ENCODE data around the gene FHOD3.

The FHOD3 gene

DNA sequence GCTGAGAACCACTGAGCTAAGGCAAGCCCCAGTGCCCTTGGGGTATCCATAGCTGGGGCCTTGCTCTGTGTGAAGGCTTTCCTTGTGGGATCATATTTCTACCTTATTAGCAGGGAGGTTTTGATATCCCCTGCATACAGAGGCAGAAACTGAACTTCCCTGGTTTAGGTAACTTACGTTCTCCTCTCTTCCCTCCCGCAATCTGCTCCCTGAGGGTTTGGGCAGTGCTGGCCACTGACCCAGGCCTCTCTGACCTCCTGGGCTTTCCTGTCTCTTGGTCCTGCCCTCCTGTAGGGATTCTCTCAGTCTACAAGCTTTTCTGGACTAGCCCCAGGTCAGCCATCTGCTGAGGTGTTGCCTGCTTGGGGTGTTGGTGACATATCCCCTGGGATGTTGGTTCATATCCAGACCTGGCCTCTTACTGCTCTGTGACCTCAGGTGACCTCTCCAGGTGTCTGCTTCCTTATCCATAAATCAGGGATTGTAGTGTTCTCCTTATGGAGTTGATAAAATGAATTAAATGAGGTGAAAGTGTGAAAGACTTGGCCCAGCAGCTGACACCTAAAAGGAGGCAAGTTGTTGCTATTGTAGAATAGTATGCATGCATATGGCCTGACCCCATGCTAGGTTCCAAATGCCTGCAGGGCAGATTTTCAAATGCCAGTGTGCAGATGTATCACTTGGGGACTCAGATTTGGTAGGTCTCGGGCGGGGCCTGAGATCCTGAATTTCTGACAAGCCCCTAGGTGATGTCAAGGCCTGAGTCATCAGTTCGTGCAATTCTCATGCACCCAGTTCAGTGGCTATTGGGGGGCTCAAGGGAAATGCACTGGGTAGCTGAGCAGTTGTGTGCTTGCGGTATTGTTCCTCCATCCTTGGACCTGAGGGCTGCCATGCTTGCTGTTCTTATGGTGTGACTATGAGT lies 106.6 kb downstream of the FHOD3 start:
- DNase-seq (ENCODE audit: extremely low read depth in 1 of 2, low read depth in 1 of 2) = no peak

DNA sequence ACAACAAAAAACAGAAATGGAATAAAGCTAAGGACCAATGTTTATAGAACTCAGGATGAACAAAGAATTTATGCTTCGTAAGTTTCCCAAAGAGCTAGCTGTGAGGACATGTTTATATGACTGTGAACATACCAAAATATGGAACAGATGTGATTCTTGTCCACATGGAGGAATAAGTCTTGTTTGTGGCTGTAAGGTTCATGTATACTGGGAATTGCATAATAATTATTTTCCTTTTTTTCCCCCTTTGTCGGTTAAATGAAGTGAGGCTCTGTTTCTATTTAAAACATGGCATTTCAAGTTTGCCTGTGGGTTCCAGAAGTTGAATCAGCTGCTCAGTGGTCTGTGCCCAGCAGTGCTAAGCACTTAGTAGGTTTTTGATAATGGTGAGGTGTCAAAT lies 108.1 kb downstream of the FHOD3 start:
- DNase-seq (ENCODE audit: extremely low read depth in 1 of 2, low read depth in 1 of 2) = no peak

DNA sequence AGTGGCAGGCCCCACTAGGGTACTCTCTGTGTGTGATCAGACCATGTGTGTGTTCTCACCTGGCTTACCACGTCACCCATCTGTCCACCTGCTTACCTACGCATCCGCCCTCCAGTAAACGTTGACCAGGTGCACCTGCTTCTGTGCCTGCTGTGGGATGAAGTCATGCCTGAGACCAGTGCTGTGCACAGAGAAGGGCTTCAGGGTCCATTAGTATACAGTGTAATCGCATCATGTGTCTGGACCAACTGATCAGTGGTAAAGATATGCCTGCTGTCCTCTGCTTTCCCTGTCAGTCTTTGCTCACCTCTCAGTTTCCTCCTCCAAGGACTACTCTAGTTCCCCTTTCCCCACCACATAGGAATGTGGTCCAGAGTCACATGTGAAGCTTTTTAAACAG lies 109.3 kb downstream of the FHOD3 start:
- no peak for DNase-seq (ENCODE audit: extremely low read depth in 1 of 2, low read depth in 1 of 2)

DNA sequence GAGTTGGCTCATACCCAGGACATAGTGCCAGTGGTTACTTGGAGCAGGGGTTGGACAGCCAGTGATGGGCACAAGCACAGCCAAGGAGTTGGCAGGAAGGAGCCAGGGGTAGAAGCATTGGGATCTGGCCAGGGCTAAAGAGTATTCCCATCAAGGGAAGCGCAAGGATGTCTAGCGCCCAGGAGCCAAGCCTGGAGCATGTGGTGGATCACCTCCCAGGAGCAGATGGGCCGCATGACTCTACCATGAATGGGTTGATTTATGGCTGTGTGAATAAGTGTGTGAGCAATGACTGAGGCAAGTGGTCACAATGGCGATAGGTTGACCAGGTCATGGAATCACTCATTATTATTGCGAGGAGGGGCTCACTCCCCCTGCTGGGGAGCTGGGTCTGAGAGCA lies 111.1 kb downstream of the FHOD3 start:
- DNase-seq (ENCODE audit: extremely low read depth in 1 of 2, low read depth in 1 of 2) = no peak

DNA sequence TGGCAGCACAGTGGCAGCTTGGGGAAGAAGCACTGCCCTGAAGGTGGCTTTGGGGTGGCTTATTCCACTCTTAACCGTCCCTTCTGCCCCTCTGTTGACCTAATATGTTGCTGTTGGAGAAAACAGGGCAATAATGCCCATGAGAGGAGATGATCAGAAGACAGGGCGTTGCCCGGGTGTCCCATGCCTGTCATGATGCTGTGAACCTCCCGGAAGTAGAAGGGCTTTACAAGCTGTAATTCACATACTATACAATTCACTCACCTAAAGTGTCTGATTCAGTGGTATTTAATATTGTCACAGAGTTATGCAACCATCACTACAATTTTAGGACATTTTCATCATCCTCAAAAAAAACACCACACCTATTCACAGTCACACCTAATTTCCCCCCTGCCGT lies 112.3 kb downstream of the FHOD3 start:
- DNase-seq (ENCODE audit: extremely low read depth in 1 of 2, low read depth in 1 of 2) = no peak

DNA sequence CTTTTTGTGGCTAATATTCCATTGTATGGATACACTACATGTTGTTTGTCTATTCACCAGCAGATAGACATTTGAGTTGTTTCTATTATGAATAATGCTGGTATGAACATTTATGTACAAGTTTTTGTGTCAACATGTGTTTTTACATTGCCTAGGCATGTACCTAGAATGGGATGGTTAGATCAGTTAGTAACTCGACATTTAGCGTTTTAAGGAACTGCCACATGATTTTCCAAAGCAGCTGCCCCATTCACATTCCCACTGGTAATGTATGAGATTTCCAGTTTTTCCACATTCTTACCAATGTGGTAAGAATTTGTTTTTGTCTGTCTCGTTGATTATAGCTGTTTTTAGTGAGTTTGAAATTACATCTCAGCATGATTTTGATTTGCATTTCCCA lies 112.8 kb downstream of the FHOD3 start:
- no peak for DNase-seq (ENCODE audit: extremely low read depth in 1 of 2, low read depth in 1 of 2)

DNA sequence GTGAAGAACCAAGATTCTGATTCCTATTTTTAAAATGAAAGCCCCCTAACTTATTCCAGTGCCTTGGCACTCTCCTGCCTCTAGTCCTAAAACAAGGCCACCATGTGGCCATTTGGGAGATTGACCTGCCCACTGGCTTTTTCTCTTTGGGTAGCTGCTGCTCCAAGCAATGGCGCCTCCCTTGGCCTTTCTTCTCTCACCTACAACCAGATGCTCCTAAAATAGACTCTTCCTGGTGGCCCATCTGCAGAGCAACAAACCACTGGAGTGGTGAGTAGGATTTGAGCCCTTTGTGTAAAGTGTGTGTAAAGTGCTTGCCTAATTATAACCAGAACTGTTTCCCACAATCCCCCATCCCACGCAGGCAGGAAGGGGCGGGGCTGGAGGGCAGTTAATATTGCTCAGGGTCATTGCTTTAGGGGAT lies 114.2 kb downstream of the FHOD3 start:
- no peak for DNase-seq (ENCODE audit: extremely low read depth in 1 of 2, low read depth in 1 of 2)

DNA sequence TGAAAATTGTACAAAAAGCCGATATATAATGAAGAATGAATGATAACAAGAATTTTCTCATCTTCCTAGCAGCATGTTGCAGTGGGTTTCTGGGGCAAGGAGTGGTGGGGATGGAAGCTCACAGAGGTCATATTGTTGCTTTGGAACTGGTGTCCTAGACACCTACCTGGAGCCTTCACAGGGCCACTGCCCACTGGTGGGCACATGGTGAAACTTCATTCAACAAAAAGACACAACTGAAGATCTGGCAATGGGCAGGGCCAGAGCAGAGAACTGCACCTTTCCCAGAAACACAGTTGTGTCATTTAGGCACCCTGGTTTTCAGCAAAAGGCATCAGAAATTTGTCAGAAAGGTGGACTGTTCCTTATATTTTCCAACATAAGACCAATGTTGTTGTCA lies 115.3 kb downstream of the FHOD3 start:
- DNase-seq (ENCODE audit: extremely low read depth in 1 of 2, low read depth in 1 of 2) = no peak

DNA sequence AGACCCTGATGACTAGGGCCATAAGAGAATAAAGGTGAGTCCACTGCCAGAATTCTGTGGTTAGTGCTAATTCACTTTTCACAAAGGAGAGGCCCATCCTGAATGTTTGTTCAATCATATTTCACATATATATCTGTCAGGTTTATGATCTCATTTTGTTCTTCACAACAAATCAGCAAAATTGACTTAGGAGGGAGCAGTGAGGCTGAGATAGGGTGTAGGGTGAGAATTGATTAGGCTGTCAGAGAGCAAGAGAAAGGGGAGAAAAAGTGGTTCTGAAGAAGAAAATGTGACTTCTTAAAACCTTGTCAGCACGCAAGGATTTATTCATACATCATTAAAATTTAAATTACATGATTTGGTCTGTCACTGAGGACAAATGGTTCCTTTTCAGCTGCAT lies 117.7 kb downstream of the FHOD3 start:
- no peak for DNase-seq (ENCODE audit: extremely low read depth in 1 of 2, low read depth in 1 of 2)

DNA sequence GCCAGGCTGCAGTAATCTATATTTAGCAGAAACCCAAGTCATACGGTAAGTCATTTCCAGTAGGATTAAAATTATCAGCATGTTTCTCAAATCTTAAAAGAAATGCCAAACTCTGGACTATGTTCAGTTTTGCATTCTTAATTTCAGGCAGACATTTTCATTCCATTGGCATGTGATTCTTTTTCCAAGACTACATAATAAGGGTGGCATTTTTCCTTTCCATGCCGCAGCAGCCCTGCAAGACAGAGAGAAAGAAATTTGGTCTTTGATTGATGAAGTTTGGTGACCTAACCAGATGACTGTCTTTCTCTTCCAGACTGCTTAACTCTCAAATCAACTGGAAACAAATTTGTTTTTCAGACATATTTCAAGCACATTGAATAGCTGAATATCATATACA lies 118.1 kb downstream of the FHOD3 start:
- no peak for DNase-seq (ENCODE audit: extremely low read depth in 1 of 2, low read depth in 1 of 2)

DNA sequence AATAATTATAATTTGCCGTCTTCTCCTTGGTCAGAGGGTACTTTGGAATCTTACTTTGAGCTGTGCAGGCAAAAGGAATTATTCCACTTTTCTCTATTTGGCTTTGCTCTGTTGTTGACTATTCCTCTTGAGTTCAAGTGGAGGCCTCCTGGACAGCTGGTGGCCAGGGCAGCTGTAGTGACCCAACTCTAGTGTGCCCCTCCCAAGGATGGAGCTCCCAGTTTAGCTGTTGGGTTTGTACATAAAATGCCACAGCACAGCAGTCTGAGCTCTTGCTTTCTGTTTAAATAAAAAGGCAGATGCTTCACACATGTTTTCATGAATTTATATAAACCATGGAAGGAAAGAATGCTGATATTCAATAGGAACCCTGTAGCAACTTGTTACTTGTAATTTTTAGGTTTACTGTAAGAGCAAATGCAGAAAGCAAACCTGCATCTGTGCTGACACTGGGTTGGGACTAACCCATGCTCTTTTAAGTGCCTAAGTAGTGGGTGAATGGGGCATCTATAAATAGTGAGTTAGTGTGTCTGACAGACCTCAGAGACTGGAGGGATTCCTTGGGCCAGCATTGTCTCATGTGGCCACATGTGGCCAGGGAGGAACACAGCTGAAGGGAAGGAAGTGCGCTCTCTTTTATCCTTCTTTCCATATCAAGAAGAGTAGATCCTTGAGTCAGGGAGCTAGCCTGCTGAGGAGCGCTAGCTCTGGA lies 121.8 kb downstream of the FHOD3 start:
- no peak for DNase-seq (ENCODE audit: extremely low read depth in 1 of 2, low read depth in 1 of 2)

DNA sequence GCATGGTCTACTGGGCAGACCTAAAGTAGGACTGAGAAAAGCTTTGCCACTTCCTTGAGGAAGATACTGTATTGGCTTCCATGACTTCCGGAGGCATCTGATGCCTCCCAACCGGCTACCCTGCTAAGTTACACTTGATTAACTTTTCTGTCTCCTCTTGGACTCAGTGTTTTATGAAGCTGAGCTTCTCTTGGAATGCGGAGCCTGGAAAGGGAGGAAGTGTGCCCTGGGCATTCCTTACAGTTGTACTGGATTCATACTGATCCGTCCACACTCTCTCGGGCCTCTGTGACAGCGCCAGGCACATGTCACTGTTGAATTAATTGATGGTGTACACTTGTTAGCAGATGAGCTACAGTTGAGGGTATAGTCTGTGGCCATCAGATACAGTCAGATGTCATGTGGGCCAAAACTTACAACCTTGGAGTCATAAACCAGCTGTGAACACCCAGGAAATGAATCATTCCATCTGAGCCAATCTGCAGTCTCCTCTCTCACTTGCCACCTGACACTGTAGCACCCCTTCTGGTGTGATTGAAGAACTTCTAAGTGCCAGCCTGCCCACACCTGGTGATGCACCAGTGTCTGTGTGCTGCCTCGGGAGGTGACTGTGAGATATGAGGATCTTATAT lies 122.5 kb downstream of the FHOD3 start:
- DNase-seq (ENCODE audit: extremely low read depth in 1 of 2, low read depth in 1 of 2) = no peak

DNA sequence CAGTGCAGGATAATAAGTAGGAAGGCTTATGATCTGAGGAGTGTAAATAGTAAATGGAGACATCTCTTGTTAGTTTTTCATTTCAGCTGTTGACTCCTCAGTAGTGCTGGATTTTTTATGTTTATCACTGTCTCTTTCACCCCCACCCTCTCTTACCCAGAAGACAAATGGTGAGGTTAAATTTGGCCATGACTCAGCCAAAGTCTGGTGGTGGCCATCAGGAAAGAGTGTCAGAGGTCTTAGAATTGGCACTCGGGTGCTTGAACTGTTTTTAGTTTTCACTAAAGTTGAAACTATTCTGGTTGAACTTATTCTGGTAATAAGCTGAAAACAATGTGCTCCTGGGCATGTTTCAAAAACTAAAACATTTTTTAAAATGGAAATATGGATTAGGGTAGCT lies 123.3 kb downstream of the FHOD3 start:
- no peak for DNase-seq (ENCODE audit: extremely low read depth in 1 of 2, low read depth in 1 of 2)

DNA sequence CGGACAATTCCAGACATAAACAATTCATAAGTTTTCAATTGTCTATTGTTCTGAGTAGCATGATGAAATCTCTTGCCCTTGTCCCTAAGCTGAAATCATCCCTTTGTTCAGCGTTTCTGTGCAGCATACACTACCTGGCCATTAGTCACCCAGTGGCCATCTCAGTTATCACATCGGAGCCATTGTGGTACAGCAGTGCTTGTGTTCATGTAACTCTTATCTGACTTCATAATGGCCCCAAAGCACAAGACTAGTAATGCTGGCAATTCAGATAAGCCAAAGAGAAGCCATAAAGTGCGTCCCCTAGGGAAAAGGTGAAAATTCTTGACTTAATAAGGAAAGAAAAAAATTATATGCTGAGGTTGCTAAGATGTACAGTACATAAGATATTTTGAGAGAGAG lies 127.2 kb downstream of the FHOD3 start:
- no peak for DNase-seq (ENCODE audit: extremely low read depth in 1 of 2, low read depth in 1 of 2)

DNA sequence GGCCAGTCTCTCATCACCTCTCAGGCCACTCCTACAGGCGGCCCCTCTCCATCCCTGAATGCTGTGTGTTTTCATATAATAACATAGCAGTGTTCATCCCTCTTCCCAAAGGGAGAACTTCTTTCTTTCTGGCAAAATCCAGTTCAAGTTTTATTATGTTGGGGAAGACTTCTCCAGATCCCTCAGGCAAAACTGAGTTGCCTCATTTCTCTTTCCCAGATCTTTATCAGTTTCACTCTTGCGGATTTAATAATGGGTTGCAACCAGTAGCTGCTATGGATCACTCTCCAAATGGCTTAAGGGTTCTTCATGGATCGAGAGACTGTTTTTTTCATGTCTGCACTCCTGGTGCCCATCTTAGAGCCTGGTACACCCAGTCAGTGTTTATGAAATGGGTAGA lies 129.9 kb downstream of the FHOD3 start:
- DNase-seq (ENCODE audit: extremely low read depth in 1 of 2, low read depth in 1 of 2) = no peak

DNA sequence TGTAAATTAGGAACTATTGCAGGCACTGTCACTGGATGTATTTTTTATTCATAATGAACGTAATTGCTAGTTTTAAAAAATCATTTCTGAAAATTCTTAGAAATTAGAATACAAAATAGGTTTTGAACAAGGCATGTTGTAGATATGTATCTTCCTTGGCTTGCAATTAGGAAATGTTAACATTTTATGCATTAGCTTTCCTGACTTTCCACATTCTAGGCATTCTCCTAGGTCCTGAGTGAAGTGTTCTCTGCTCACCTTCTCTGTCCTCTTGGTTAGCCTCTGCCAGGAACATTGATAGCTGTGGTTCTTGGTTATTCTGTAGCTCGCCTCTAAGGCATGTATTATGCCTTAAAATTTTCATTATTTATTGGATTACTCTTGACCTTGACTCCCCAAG lies 130.3 kb downstream of the FHOD3 start:
- DNase-seq (ENCODE audit: extremely low read depth in 1 of 2, low read depth in 1 of 2) = no peak

DNA sequence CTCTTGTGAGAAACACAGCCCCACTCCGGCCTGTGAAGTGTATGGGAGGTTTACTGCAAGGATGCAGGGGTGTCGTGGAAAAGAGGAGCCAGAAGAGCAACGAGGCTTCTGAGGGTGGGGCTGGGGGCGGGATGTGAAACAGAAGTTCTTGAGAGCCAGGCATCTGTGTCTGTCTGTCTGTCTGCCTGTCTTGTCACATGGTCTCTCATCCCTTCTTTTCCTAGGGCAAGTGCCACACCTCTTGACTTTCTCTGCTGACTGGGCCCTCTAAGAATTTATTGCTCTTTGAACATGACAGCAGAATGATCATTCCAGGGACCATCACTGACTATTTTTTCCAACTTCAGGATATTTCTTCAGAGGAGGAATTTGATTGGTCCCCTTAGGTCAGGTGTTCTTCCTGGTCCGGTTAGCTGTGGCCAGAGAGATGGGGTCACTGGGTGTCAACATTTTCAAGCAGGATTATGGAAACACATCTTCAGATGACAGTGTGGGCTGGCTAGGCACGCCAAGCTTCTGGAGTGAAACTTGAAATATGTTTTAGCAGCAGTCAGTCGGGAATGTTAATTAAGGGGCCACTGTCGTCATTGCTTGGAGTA lies 131.0 kb downstream of the FHOD3 start:
- no peak for DNase-seq (ENCODE audit: extremely low read depth in 1 of 2, low read depth in 1 of 2)

DNA sequence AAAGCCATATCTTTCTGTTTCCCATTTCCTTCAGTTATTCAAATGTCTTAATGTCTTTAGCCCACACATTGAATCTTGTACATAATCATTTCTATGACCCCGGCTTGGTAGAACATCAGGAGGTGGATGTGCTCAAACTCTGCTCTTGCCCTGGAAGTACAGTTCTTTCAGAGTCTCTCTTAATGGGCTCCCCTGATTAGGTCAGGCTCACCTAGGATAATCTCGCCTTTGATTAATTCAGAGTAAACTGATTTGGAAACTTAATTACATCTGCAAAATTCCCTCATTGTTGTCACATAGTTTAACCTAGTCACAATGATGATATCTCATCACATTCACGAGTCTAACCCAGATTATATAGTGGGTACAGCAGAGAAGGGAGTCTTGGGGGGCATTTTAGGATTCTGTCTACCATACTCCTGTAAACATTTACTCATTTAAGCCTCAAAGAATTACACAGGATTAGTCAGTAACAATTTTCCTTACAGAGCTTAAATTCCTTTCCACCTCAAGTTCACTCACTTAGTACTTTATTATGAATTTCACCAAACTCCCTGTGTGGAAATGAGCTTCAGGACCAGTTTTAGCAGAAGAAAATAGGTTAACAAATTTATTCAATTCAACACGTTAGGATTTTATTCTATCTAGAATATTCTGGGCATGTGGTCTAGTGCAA lies 135.5 kb downstream of the FHOD3 start:
- DNase-seq (ENCODE audit: extremely low read depth in 1 of 2, low read depth in 1 of 2) = no peak

DNA sequence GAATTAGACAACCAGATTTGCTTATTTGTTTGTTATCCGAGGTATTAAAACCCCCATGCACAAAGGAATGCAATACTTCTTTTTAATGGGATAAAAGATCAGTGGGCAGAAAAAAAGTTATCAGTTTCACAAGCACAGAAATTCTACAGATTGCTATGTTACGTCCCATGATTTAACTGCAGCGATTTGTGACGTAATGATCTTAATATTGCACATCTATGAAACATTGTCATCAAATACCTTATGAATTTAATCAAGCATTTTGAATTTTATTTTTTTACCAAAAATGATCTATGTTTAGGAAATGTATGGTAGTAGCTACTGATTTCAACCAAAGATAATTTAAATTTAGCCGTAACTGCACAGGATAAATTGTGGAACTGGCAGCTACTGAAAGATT lies 138.9 kb downstream of the FHOD3 start:
- DNase-seq (ENCODE audit: extremely low read depth in 1 of 2, low read depth in 1 of 2) = no peak

DNA sequence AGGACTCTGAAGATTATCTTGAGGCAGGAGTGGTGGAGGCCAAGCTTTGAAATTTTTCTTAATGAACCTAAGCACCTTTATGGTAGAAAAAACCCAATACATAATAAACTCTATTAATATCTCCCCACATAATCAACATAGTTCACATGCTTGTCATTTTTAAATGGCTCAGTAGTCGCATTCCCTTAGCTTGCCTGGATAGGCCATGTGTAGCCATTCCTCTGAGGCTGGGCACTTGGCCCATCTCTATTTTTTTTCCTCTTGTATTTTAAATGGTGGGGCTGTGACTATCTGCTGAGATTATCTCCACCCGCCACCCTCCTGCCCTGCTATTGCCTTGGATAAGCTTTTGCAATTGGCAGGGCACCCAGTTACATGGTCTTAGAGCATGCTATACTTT lies 143.1 kb downstream of the FHOD3 start:
- DNase-seq (ENCODE audit: extremely low read depth in 1 of 2, low read depth in 1 of 2) = no peak

Data from activated CD8-positive, alpha-beta memory T cell treated with anti-CD3 and anti-CD28 coated beads for 1 hour (primary cell).